Astrocyte (in vitro differentiated cells and primary cell): ENCODE results near the gene INSYN1. TPM values are rescaled to one million over a fixed set of nuclear protein-coding genes. Genes with fewer than 3 reads are reported as not detected.

ENCODE experiments used
- DNase-seq: peaks from one replicate; pipeline ENCODE4 v3.0.0-alpha.2; 2010; ENCODE audit warnings: low read depth
- FAIRE-seq: peaks from 2 replicates; lab custom pipeline; 2011; peaks lifted over from hg19 to GRCh38; lab: Jason Lieb, UNC
- H2AFZ ChIP-seq: 2 replicates; pipeline ENCODE4 v1.6.0; 2012; ENCODE audit warnings: low read depth, low read length, inconsistent platforms
- H3K27ac ChIP-seq: 2 replicates; pipeline ENCODE4 v1.5.1; 2011; ENCODE audit warnings: low read depth, low read length, inconsistent platforms
- H3K27me3 ChIP-seq: 2 replicates; pipeline ENCODE4 v1.6.0; 2011; ENCODE audit warnings: low read length, inconsistent platforms; ENCODE audit not compliant: insufficient read depth
- H3K36me3 ChIP-seq: 2 replicates; pipeline ENCODE4 v1.5.1; 2011; ENCODE audit warnings: low read length, inconsistent platforms; ENCODE audit not compliant: insufficient read depth
- H3K4me1 ChIP-seq: 2 replicates; pipeline ENCODE4 v1.5.1; 2011; ENCODE audit warnings: low read length, inconsistent platforms; ENCODE audit not compliant: insufficient read depth
- H3K4me2 ChIP-seq: 2 replicates; pipeline ENCODE4 v1.6.0; 2012; ENCODE audit warnings: low read length, inconsistent platforms
- H3K4me3 ChIP-seq: 2 replicates; pipeline ENCODE4 v1.5.1; 2011; ENCODE audit warnings: low read depth, mild to moderate bottlenecking, low read length, inconsistent platforms; ENCODE audit not compliant: insufficient read depth
- H3K79me2 ChIP-seq: 2 replicates; pipeline ENCODE4 v1.6.0; 2012; ENCODE audit warnings: mild to moderate bottlenecking, low read length, inconsistent platforms; ENCODE audit not compliant: insufficient read depth
- H3K9ac ChIP-seq: 2 replicates; pipeline ENCODE4 v1.6.0; 2012; ENCODE audit warnings: mild to moderate bottlenecking, low read length, inconsistent platforms
- H3K9me3 ChIP-seq: 2 replicates; pipeline ENCODE4 v1.5.1; 2012; ENCODE audit warnings: low read depth, mild to moderate bottlenecking, low read length, inconsistent platforms; ENCODE audit not compliant: insufficient read depth
- H4K20me1 ChIP-seq: 2 replicates; pipeline ENCODE4 v1.6.0; 2012; ENCODE audit warnings: low read length, inconsistent platforms; ENCODE audit not compliant: insufficient read depth
- H3K27ac Mint-ChIP-seq: one replicate; pipeline ENCODE4 v1.8.0; 2021; ENCODE audit warnings: mild to moderate bottlenecking, mixed read lengths; ENCODE audit not compliant: unreplicated experiment
- H3K27me3 Mint-ChIP-seq: one replicate; pipeline ENCODE4 v1.8.0; 2021; ENCODE audit warnings: low read depth, mixed read lengths; ENCODE audit not compliant: unreplicated experiment
- H3K36me3 Mint-ChIP-seq: one replicate; pipeline ENCODE4 v1.8.0; 2021; ENCODE audit warnings: low read depth, mixed read lengths; ENCODE audit not compliant: unreplicated experiment
- H3K4me1 Mint-ChIP-seq: one replicate; pipeline ENCODE4 v1.8.0; 2021; ENCODE audit warnings: low read depth, mixed read lengths; ENCODE audit not compliant: unreplicated experiment
- H3K4me3 Mint-ChIP-seq: one replicate; pipeline ENCODE4 v1.8.0; 2021; ENCODE audit warnings: mild to moderate bottlenecking, moderate library complexity, mixed read lengths; ENCODE audit not compliant: unreplicated experiment
- H3K9me3 Mint-ChIP-seq: one replicate; pipeline ENCODE4 v1.8.0; 2021; ENCODE audit warnings: mild to moderate bottlenecking, mixed read lengths; ENCODE audit not compliant: unreplicated experiment
- CTCF ChIP-seq: IDR thresholded peaks from 2 replicates; pipeline ENCODE4 v1.5.1; 2011; ENCODE audit warnings: low read depth, mild to moderate bottlenecking, inconsistent platforms, low read length, moderate library complexity; ENCODE audit not compliant: insufficient read depth
- EZH2 ChIP-seq: IDR thresholded peaks from 2 replicates; pipeline ENCODE4 v1.6.1; 2012; ENCODE audit warnings: mild to moderate bottlenecking, low read length, inconsistent platforms; ENCODE audit not compliant: insufficient read depth
- total RNA-seq: library from RNA; stranded (reverse); gene quantifications from 2 replicates; pipeline ENCODE4 v1.2.1, GENCODE V29; 2021

The INSYN1 gene
- total RNA-seq, 1 donor from 2014 or later = 5.2 TPM

GRCh38 chr15:73750438-73750837 lies 2.7 kb downstream of the INSYN1 start:
- Histone ChIP-seq H3K4me2 (no peak overlapping the region), H4K20me1 (peaks cover 8% of the 10 kb centered on the region), H3K27me3 (no peaks in the 10 kb centered on the region), H3K36me3 (no peaks in the 10 kb centered on the region), H3K79me2 (no peaks in the 10 kb centered on the region), H3K4me1 (no peaks in the 10 kb centered on the region), H3K4me3 (no peak overlapping the region), H3K9me3 (no peaks in the 10 kb centered on the region), H3K9ac (no peak overlapping the region), H2AFZ (no peak overlapping the region), H3K27ac (no peak overlapping the region)
- TF ChIP-seq CTCF (no peak), EZH2 (no peak)
- Mint-ChIP-seq H3K4me3 (peak overlapping the region; percentile 45), H3K27me3 (peaks cover 65% of the 10 kb centered on the region), H3K4me1 (peaks cover 14% of the 10 kb centered on the region), H3K9me3 (peaks cover 1% of the 10 kb centered on the region), H3K36me3 (peaks cover 2% of the 10 kb centered on the region), H3K27ac (no peak overlapping the region)
- DNase-seq = no peak
- FAIRE-seq = no peak

- Mint-ChIP-seq H3K4me3 (peak overlapping the region; percentile 40), H3K4me1 (peaks cover 14% of the 10 kb centered on the region)
- H3K27me3 ChIP-seq = no peaks in the 10 kb centered on the region
Observed at GRCh38 chr15:73749971-73750370, 3.2 kb downstream of the INSYN1 start.

More at GRCh38 chr15:73749971-73750370, 3.2 kb downstream of the INSYN1 start:
- H2AFZ ChIP-seq = no peak overlapping the region
- Mint-ChIP-seq H3K27ac (no peak overlapping the region), H3K36me3 (peaks cover 2% of the 10 kb centered on the region), H3K27me3 (peaks cover 69% of the 10 kb centered on the region), H3K9me3 (peaks cover 1% of the 10 kb centered on the region)
- no peak overlapping the region for H3K9ac ChIP-seq
- H3K9me3 ChIP-seq = no peaks in the 10 kb centered on the region
- no peaks in the 10 kb centered on the region for H3K4me1 ChIP-seq
- DNase-seq (no peak), FAIRE-seq (no peak)
- no peaks in the 10 kb centered on the region for H3K79me2 ChIP-seq
- H3K4me2 ChIP-seq = no peak overlapping the region
- no peak overlapping the region for H3K27ac ChIP-seq
- no peak for TF ChIP-seq CTCF
- no peak for TF ChIP-seq EZH2
- H4K20me1 ChIP-seq = peaks cover 8% of the 10 kb centered on the region
- no peaks in the 10 kb centered on the region for H3K36me3 ChIP-seq
- no peak overlapping the region for H3K4me3 ChIP-seq
